H1 (cell line): Measurements from ENCODE around the gene MITF. TPM values are rescaled to one million over a fixed set of nuclear protein-coding genes. Genes with fewer than 3 reads are reported as not detected.

Experiments
- CTCF ChIA-PET: fragments of 300-600 bp; sonication (Branson Sonifier 250); formaldehyde crosslinking; loops from one replicate; lab custom pipeline; 2021; ENCODE audit not compliant: partially characterized antibody; lab: Charles Lee
- POLR2A ChIA-PET: fragments of 300-600 bp; sonication (Branson Sonifier 250); formaldehyde crosslinking; loops from one replicate; lab custom pipeline; 2021; ENCODE audit warnings: inconsistent platforms; ENCODE audit not compliant: partially characterized antibody; lab: Charles Lee
- DNase-seq, 2 experiments: peaks; one replicate each; pipeline versions ENCODE4 v3.0.0 to v3.0.0-alpha.2; 2010 to 2022; ENCODE audit warnings: low spot score in 2 of 2, low read depth in 1 of 2, mixed read lengths in 1 of 2
- FAIRE-seq: peaks from 2 replicates; lab custom pipeline; 2011; peaks lifted over from hg19 to GRCh38; lab: Jason Lieb, UNC
- H2AFZ ChIP-seq: 2 replicates; pipeline ENCODE4 v1.8.1; 2012; ENCODE audit warnings: low read length, inconsistent platforms
- H2AK5ac ChIP-seq: 2 replicates; pipeline ENCODE4 v1.6.1; 2013; ENCODE audit warnings: low read depth, low read length
- H2BK120ac ChIP-seq: replicated peaks from 2 replicates; pipeline ENCODE3; 2013; ENCODE audit warnings: low read depth, low read length, inconsistent platforms
- H2BK12ac ChIP-seq: 2 replicates; pipeline ENCODE4 v1.6.1; 2013; ENCODE audit warnings: low read depth, low read length
- H2BK15ac ChIP-seq: 2 replicates; pipeline ENCODE4 v1.6.1; 2013; ENCODE audit warnings: low read length
- H2BK20ac ChIP-seq: 2 replicates; pipeline ENCODE4 v1.6.1; 2013; ENCODE audit warnings: low read length
- H2BK5ac ChIP-seq: 2 replicates; pipeline ENCODE4 v1.6.1; 2013; ENCODE audit warnings: low read depth, low read length
- H3K14ac ChIP-seq: 2 replicates; pipeline ENCODE4 v1.6.1; 2013; ENCODE audit warnings: inconsistent platforms; ENCODE audit not compliant: insufficient read length
- H3K18ac ChIP-seq: 2 replicates; pipeline ENCODE4 v1.6.1; 2013; ENCODE audit warnings: low read length; ENCODE audit errors: extremely low read depth
- H3K23ac ChIP-seq: 2 replicates; pipeline ENCODE4 v1.6.1; 2013; ENCODE audit warnings: inconsistent platforms; ENCODE audit not compliant: insufficient read length
- H3K23me2 ChIP-seq: 2 replicates; pipeline ENCODE4 v1.6.1; 2013; ENCODE audit warnings: low read depth, low read length
- H3K27ac ChIP-seq: 2 replicates; pipeline ENCODE4 v1.6.1; 2011; ENCODE audit warnings: low read depth, low read length, inconsistent platforms
- H3K27me3 ChIP-seq, 4 experiments: replicated peaks in 1 of 4; 1 replicate in 1 of 4; 2 replicates in 3 of 4; pipeline versions ENCODE4 v1.6.1 to v1.8.1; 2011 to 2013; ENCODE audit warnings: low read length in 3 of 4, mild to moderate bottlenecking in 3 of 4, inconsistent platforms in 2 of 4, mixed read lengths in 2 of 4, moderate library complexity in 1 of 4; ENCODE audit not compliant: control insufficient read depth in 3 of 4, insufficient read depth in 3 of 4; ENCODE audit errors: extremely low read depth in 1 of 4
- H3K36me3 ChIP-seq, 4 experiments: 2 replicates each; pipeline versions ENCODE4 v1.6.1 to v1.8.1; 2011 to 2013; ENCODE audit warnings: mild to moderate bottlenecking in 4 of 4, low read length in 3 of 4, moderate library complexity in 2 of 4, control low read depth in 1 of 4, inconsistent platforms in 1 of 4; ENCODE audit not compliant: insufficient read depth in 4 of 4, control insufficient read depth in 2 of 4
- H3K4ac ChIP-seq: replicated peaks from 2 replicates; pipeline ENCODE3; 2013; ENCODE audit warnings: low read length, low read depth, mixed read lengths, inconsistent platforms; ENCODE audit not compliant: insufficient read length
- H3K4me1 ChIP-seq, 4 experiments: replicated peaks in 1 of 4; 1 replicate in 1 of 4; 2 replicates in 3 of 4; pipeline versions ENCODE4 v1.6.1 to v1.8.1; 2011 to 2013; ENCODE audit warnings: low read length in 3 of 4, inconsistent platforms in 2 of 4, mixed read lengths in 1 of 4; ENCODE audit not compliant: insufficient read depth in 4 of 4, control insufficient read depth in 3 of 4
- H3K4me2 ChIP-seq, 2 experiments: 2 replicates each; pipeline versions ENCODE4 v1.6.1 to v1.8.1; 2011 to 2013; ENCODE audit warnings: low read depth in 2 of 2, low read length in 2 of 2, control low read depth in 1 of 2, inconsistent platforms in 1 of 2, mild to moderate bottlenecking in 1 of 2; ENCODE audit not compliant: insufficient read depth in 1 of 2
- H3K4me3 ChIP-seq, 4 experiments: fragments of 200-600, 300-600 bp in 1 of 4; sonication (generic), shearing (Covaris generic), sonication (Bioruptor Twin) in 1 of 4; 2 replicates each; pipeline versions ENCODE4 v1.5.1 to v1.8.1; 2011 to 2016; ENCODE audit warnings: low read length in 4 of 4, low read depth in 3 of 4, control low read depth in 2 of 4, inconsistent platforms in 2 of 4, mild to moderate bottlenecking in 2 of 4, mixed read lengths in 1 of 4, moderate library complexity in 1 of 4; ENCODE audit not compliant: insufficient read depth in 2 of 4; ENCODE audit errors: extremely low read depth in 1 of 4
- H3K56ac ChIP-seq: replicated peaks from 2 replicates; pipeline ENCODE3; 2013; ENCODE audit warnings: low read depth, mild to moderate bottlenecking, mixed read lengths, low read length, inconsistent platforms; ENCODE audit not compliant: insufficient read length
- H3K79me1 ChIP-seq: 2 replicates; pipeline ENCODE4 v1.6.1; 2013; ENCODE audit warnings: low read depth, low read length, control low read depth
- H3K79me2 ChIP-seq, 2 experiments: 2 replicates each; pipeline versions ENCODE4 v1.6.1 to v1.8.1; 2012 to 2013; ENCODE audit warnings: low read length in 2 of 2, mild to moderate bottlenecking in 2 of 2, inconsistent platforms in 1 of 2; ENCODE audit not compliant: insufficient read depth in 2 of 2, control insufficient read depth in 1 of 2
- H3K9ac ChIP-seq, 4 experiments: replicated peaks in 1 of 4; 1 replicate in 1 of 4; 2 replicates in 3 of 4; pipeline versions ENCODE4 v1.6.1 to v1.8.1; 2011 to 2013; ENCODE audit warnings: low read depth in 3 of 4, low read length in 3 of 4, control low read depth in 2 of 4, mild to moderate bottlenecking in 2 of 4, moderate library complexity in 2 of 4, inconsistent platforms in 1 of 4; ENCODE audit errors: extremely low read depth in 1 of 4
- H3K9me3 ChIP-seq, 2 experiments: 2 replicates each; pipeline versions ENCODE4 v1.6.1 to v1.8.1; 2012 to 2013; ENCODE audit warnings: mild to moderate bottlenecking in 2 of 2, moderate library complexity in 2 of 2, control low read depth in 1 of 2, inconsistent platforms in 1 of 2, low read depth in 1 of 2, low read length in 1 of 2, mixed read lengths in 1 of 2; ENCODE audit not compliant: insufficient read depth in 2 of 2
- H4K20me1 ChIP-seq, 2 experiments: replicated peaks in 1 of 2; 2 replicates each; pipeline versions ENCODE3 to v1.8.1; 2011 to 2013; ENCODE audit warnings: inconsistent platforms in 2 of 2, low read length in 2 of 2, mild to moderate bottlenecking in 1 of 2; ENCODE audit not compliant: insufficient read depth in 2 of 2, control insufficient read depth in 1 of 2
- H4K5ac ChIP-seq: 2 replicates; pipeline ENCODE4 v1.6.1; 2013; ENCODE audit warnings: low read length, low read depth, mixed read lengths, inconsistent platforms; ENCODE audit not compliant: insufficient read length
- H4K8ac ChIP-seq: 2 replicates; pipeline ENCODE4 v1.8.0; 2013; ENCODE audit warnings: mild to moderate bottlenecking, moderate library complexity, low read length, inconsistent platforms; ENCODE audit not compliant: insufficient read depth; ENCODE audit errors: extremely low read depth
- H4K91ac ChIP-seq: replicated peaks from 2 replicates; pipeline ENCODE3; 2013; ENCODE audit warnings: low read length, mixed read lengths, inconsistent platforms; ENCODE audit not compliant: insufficient read length
- BRCA1 ChIP-seq: IDR thresholded peaks from 2 replicates; pipeline ENCODE4 v1.6.1; 2012; ENCODE audit warnings: low read depth, low read length, improper control_type of control experiment
- CREB1 ChIP-seq: IDR thresholded peaks from 2 replicates; pipeline ENCODE4 v1.6.1; 2012; ENCODE audit warnings: inconsistent platforms
- FOSL1 ChIP-seq: IDR thresholded peaks from 2 replicates; pipeline ENCODE4 v1.6.1; 2011; ENCODE audit warnings: mild to moderate bottlenecking, low read depth, low read length, moderate library complexity; ENCODE audit not compliant: insufficient read depth
- HDAC6 ChIP-seq: IDR thresholded peaks from one replicate; pipeline ENCODE4 v1.7.1; 2012; ENCODE audit warnings: low read depth, mild to moderate bottlenecking, inconsistent platforms, low read length, moderate library complexity
- POLR2A ChIP-seq, 2 experiments: IDR thresholded peaks; 1 replicate in 1 of 2; 2 replicates in 1 of 2; pipeline ENCODE4 v1.6.1; 2011; ENCODE audit warnings: low read depth in 2 of 2, low read length in 2 of 2, mild to moderate bottlenecking in 2 of 2; ENCODE audit errors: control extremely low read depth in 1 of 2
- POU5F1 ChIP-seq: IDR thresholded peaks from 2 replicates; pipeline ENCODE4 v1.6.1; 2011; ENCODE audit warnings: low read depth, mild to moderate bottlenecking, low read length, moderate library complexity
- RNF2 ChIP-seq: fragments of 200-900, 300-1000 bp; sonication (generic); IDR thresholded peaks from 2 replicates; pipeline ENCODE4 v1.7.1; 2016; ENCODE audit warnings: borderline replicate concordance, low read depth, mild to moderate bottlenecking, antibody characterized with exemption, low read length; ENCODE audit not compliant: poor library complexity, severe bottlenecking; ENCODE audit errors: missing control alignments
- SIX5 ChIP-seq: IDR thresholded peaks from 2 replicates; pipeline ENCODE4 v1.6.1; 2011; ENCODE audit warnings: mild to moderate bottlenecking, low read depth, low read length
- TEAD4 ChIP-seq: IDR thresholded peaks from 2 replicates; pipeline ENCODE4 v1.6.1; 2012; ENCODE audit warnings: low read depth, low read length, inconsistent platforms, mixed read lengths
- WGBS, 2 experiments: shearing (Covaris generic) in 1 of 2; methylation state at CpG; one replicate each; pipeline versions ENCODE4 v1.1.6 to v1.1.7; 2013 to 2015; ENCODE audit warnings: low lambda C conversion rate in 2 of 2, mixed read lengths in 2 of 2, inconsistent platforms in 1 of 2, low coverage in 1 of 2, missing lambda C conversion rate in 1 of 2; ENCODE audit not compliant: insufficient replicate concordance in 2 of 2, insufficient coverage in 1 of 2, insufficient read length in 1 of 2; ENCODE audit errors: extremely low coverage in 1 of 2, missing lambda C conversion rate in 1 of 2; 5-methylcytosine and 5-hydroxymethylcytosine counted together
- polyA plus RNA-seq, 7 experiments: library from polyadenylated mRNA; depleted of rRNA in 3 of 7; stranded (reverse) in 5 of 7; unstranded in 2 of 7; fragments of >200 nt in 5 of 7; fragments of 200-250 nt in 2 of 7; gene quantifications; 1 replicate in 5 of 7; 2 replicates in 1 of 7; 4 replicates in 1 of 7; pipeline versions ENCODE4 v1.2.1 to v1.2.3, GENCODE V29; 2011 to 2013; ENCODE audit warnings: missing spikeins in 2 of 7, mixed read lengths in 2 of 7
- total RNA-seq: library from RNA; stranded (reverse); fragmentation: NEBNext Ultra II Directional; extraction: Animal tissue kit (Norgen Biotek cat#: 25700); gene quantifications from 2 replicates; pipeline ENCODE4 v1.2.1, GENCODE V29; 2021

The MITF gene
- total and polyA plus RNA-seq, 2 of the 8 experiments (the other 6 are each of a cell fraction or from before 2014, with no cell fraction given): 0.53 to 1.4 TPM

DNA sequence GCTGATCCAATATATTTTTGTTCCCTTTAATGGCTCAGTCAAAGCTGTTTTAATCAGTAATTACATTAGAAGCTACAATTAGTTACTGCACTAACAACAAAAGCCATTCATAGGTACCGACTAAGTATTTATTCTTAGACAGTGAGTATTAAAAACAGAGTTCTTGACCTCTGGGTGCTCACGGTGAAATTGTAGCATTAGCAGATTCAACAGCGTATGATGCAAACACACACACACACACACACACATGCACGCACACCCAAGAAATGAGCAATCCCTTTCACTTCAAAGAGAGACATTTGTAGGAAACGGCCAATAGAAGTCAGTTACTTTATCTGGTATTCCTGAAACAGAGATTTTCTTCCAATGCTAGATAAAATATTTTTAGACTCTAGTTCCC, 27.0 kb upstream of the MITF start:
- DNase-seq (no peak), FAIRE-seq (no peak)
- Histone ChIP-seq H2BK20ac (no peak overlapping the region), H3K9me3 (no peaks in the 10 kb centered on the region), H4K5ac (no peak overlapping the region), H3K9ac (no peak overlapping the region), H3K4ac (no peak overlapping the region), H3K23me2 (no peaks in the 10 kb centered on the region; the same call in 1 of the 2 replicates), H3K4me3 (no peak overlapping the region), H2BK120ac (no peak overlapping the region), H4K20me1 (no peaks in the 10 kb centered on the region), H2BK5ac (no peak overlapping the region), H3K4me1 (no peaks in the 10 kb centered on the region), H3K79me2 (no peaks in the 10 kb centered on the region), H2AK5ac (no peak overlapping the region), H3K79me1 (no peaks in the 10 kb centered on the region), H4K91ac (no peak overlapping the region), H3K23ac (no peak overlapping the region), H3K56ac (no peak overlapping the region), H3K14ac (no peak overlapping the region), H3K27ac (no peak overlapping the region), H3K27me3 (no peaks in the 10 kb centered on the region), H4K8ac (no peak overlapping the region), H3K36me3 (no peaks in the 10 kb centered on the region), H3K4me2 (no peak overlapping the region), H3K18ac (no peak overlapping the region), H2BK15ac (no peak overlapping the region), H2AFZ (no peak overlapping the region), H2BK12ac (no peak overlapping the region)
- ChIA-PET POLR2A (no interaction called here), CTCF (no interaction called here)
- WGBS, 2 experiments: 92% methylated on average over 5 of the region's 5 CpGs; no CpG with 5 or more reads in 1 of the 2 experiments
- TF ChIP-seq POLR2A (IDR thresholded peaks at IDR 0.05; ENCODE audit: control extremely low read depth in 1 of 2, low read depth in 2 of 2, low read length in 2 of 2): no peak
- TF ChIP-seq TEAD4: no peak
- TF ChIP-seq SIX5: no peak
- TF ChIP-seq RNF2: no peak
- no peak for TF ChIP-seq HDAC6
- no peak for TF ChIP-seq CREB1
- no peak for TF ChIP-seq POU5F1
- TF ChIP-seq FOSL1: no peak
- TF ChIP-seq BRCA1: no peak
